ENCODE measurements around the gene HDHD3.

- TF ChIP-seq BHLHE40 (IDR thresholded peaks at IDR 0.05; ENCODE audit: borderline replicate concordance) (no peak), FOXK2 (IDR thresholded peaks at IDR 0.05) (no peak), TARDBP (IDR thresholded peaks at IDR 0.05) (no peak), HDGF (IDR thresholded peaks at IDR 0.05; ENCODE audit: borderline replicate concordance) (no peak), PKNOX1 (IDR thresholded peaks at IDR 0.05) (no peak), L3MBTL2 (conservative IDR thresholded peaks at IDR 0.05) (no peak), FOXM1 (IDR thresholded peaks at IDR 0.05; ENCODE audit: borderline replicate concordance) (no peak), ARNT (IDR thresholded peaks at IDR 0.05) (no peak), SP1 (IDR thresholded peaks at IDR 0.05) (no peak), CTBP1 (IDR thresholded peaks at IDR 0.05; ENCODE audit: borderline replicate concordance) (no peak), ZNF384 (IDR thresholded peaks at IDR 0.05) (no peak), SUZ12 (IDR thresholded peaks at IDR 0.05) (no peak)
Observed at GRCh38 chr9:113370806-113371325, 5.9 kb downstream of the HDHD3 start.

All from HEK293T (cell line).